GM15510 (cell line): ENCODE measurements around the gene PCDH9.

Experiments used
- POLR2A ChIP-seq: IDR thresholded peaks from 3 replicates; pipeline ENCODE4 v1.6.1; 2011; ENCODE audit warnings: borderline replicate concordance; ENCODE audit not compliant: insufficient read length; ENCODE audit errors: extremely low read depth

Gene PCDH9

DNA sequence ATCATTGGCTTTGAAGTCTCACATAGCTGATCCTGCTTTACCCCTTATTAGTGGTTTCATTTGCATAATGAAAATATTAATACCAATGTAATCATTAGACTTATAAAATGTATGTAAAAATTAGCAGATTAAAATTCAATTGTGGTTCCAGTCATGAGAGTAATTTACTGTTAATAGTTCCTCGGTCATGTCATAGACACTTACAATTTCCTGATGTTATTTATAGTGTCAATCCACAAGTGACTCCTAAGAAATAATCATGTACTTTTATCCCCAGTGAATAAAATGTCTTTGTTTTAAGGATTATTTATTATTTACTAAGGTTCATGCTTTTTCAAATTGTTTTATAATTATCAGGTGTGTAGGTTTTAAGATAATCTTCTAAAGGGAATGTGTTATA is 138.5 kb downstream of the PCDH9 start:
- no peak for TF ChIP-seq POLR2A

DNA sequence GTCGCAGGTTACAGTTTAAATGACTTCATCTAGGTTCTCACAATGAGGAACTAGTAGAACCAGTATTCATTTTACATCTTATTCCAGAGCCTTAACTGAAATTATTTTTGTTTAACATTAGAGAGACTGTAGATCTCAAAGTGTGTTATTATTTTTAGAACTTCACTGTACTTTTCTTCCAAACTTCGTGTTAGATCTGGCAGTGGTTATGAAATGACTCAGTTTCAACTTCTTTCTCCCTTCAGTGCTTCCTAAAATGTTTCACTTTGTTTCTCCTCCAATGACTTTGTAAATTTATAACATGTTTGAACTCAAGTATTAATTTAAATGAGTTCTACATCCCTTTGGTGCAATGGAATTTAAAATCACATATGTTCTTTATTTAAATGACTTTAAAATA is 139.3 kb downstream of the PCDH9 start:
- no peak for TF ChIP-seq POLR2A

DNA sequence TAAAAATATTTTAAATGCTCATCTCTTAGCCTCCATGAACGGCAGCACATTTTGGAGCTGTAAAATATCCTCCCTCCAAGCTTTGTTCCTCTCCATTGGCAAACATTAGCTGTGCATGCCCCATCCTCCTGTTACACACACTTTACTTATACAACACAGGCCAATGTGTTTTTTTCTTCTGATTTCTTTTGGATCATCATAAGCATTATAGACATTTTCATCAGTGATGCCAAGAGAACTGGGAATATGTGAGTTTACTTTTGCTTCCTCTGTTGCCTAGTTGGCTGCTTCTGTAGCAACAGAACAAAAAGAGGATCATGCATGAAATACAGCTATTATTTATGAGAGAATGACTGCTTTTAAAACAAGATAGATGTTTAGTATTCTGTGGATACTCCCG is 142.6 kb downstream of the PCDH9 start:
- TF ChIP-seq POLR2A: no peak

DNA sequence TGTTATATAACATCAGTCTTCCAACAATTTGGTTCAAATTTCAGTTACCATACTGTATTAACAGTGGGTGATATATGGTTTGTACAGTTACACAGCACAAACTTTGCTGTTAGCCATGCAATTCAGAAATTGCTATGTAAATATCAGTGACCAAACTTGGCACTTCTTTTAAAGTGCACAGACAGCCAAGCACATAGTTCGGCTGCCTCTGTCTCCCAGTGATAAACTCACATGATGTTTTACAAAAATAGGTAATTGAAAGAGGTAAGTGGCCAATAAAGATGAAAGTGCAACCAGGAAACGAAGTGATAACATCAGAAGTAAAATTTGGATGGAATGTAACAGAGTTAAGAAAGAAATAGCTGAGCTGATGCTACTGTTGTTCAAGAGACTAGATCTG is 143.9 kb downstream of the PCDH9 start:
- TF ChIP-seq POLR2A: no peak

DNA sequence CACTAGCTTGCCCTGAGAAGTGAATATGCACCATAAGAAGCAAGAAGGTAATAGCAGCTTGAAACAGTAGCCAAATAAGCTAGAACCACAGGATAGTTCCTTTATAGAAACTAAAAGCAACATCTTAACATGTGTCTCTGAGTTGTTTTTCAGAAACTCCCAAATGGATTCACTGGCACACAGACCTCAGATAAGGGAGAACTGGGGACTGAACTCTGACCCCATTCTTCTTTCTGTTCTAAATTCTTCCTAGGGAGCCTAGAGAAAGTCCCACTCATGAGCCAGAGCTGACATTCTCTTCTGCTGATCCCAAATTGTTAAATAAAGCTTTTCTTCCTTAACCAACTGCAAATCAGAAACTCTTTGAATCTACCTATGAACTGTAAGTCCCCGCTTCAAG is 146.1 kb downstream of the PCDH9 start:
- no peak for TF ChIP-seq POLR2A

DNA sequence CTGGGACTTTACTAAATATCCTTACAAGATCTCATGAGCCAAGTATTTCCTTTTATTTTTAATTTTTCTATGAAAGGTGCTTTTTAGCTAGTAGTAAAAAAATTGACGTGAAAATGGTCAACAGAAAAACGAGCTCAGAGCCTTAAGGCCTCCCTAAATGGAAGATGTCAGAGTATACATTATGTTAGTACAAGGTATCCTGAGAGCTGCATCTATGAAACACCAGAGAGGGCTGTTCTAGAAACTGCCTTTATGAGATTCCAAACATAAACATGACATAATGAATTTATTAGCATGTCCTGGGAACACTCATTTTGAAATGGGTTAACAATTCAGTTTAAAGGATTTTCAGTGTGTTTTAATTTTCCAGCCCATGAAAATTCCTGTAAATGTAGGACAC is 146.6 kb downstream of the PCDH9 start:
- TF ChIP-seq POLR2A: no peak

DNA sequence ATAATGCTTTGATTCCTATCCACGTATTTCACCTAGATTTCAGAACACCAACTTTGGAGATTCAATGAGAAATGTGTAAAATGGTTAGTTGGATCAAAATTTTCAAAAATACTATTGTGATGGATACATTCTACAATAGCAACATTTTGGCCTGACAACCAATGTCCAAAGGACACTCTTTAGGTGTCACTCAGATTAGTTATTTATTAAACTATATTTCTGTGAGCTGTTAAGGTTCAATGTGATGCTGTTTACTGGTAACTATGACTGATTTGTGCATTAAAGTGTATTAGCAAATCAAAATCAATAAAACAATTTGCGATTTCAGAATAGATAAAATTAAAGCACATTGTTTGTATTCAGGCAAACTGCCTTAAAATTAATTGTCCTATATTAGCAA is 149.8 kb downstream of the PCDH9 start:
- no peak for TF ChIP-seq POLR2A

DNA sequence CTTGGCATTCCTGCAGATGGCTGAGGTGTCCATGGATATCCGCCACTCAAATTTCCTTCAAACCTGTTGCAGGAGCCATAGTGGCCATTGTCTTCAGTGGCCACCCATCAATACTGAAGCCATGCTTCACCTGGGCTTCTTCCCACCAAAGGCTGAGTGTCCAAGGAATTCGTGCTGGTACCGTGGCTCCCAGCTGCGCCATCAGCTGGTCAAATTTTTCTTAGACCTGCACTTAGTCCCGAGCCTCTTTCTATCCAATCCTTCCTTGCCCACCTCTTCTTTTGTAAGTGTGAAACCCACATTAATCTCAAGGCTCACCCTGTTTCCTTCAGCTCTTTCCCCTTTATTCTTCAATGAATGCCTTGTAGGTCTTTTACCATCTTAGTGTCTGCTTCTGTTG is 152.1 kb downstream of the PCDH9 start:
- no peak for TF ChIP-seq POLR2A

DNA sequence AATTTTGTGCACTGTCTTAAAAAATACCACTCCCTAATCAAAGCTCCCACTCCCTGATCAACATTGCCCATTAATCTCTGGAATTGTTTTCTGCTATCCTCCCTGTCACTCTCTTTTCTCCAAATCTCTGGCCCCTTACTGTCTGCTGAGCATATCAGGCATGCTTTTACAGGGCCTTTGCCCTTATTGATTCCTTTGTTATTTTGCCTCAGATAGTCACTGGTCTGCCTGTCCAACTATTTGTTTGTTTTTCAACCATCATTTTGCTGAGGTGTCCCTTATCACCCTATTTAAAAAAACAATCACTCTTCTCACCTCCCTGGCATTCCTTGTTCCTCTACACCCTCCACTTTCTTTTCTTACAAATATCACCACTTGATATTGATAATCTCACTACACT is 153.0 kb downstream of the PCDH9 start:
- TF ChIP-seq POLR2A: no peak

DNA sequence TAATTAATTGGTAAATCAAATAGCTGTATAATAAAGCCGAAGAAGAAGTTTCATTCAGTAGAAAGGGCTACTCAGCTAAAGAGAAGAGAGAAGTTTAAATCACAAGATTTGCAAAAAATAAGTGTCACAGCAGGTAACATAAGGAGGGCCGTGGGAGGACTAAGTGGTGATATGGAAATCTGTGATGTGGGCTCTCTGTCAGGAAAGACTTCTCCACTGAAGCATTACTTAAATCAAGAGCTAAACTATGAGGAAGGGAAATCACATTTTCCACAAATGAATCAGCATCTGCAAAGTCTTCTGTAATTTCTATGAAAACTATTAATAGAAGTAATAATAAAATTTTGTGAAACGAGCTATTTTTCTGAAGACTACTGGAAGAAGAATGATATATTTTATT is 153.8 kb downstream of the PCDH9 start:
- TF ChIP-seq POLR2A: no peak

DNA sequence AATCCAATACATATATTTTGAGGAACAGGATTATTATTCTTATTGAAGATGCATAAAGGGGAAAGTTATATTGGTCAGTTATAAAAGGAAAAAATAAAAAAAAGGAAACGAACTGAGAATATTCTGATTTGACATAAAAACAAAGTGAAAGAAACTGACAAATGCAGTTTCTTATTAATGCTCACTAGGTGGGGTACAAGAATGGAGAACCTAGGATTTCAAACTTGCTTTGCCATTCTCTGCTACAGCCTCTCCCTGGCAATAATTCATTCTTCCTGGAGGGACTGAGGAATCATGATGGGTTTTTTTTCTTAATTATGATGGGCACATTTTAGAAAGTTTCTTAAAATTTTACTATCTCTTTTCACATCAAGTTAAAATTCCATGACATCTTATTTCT is 154.9 kb downstream of the PCDH9 start:
- TF ChIP-seq POLR2A: no peak

DNA sequence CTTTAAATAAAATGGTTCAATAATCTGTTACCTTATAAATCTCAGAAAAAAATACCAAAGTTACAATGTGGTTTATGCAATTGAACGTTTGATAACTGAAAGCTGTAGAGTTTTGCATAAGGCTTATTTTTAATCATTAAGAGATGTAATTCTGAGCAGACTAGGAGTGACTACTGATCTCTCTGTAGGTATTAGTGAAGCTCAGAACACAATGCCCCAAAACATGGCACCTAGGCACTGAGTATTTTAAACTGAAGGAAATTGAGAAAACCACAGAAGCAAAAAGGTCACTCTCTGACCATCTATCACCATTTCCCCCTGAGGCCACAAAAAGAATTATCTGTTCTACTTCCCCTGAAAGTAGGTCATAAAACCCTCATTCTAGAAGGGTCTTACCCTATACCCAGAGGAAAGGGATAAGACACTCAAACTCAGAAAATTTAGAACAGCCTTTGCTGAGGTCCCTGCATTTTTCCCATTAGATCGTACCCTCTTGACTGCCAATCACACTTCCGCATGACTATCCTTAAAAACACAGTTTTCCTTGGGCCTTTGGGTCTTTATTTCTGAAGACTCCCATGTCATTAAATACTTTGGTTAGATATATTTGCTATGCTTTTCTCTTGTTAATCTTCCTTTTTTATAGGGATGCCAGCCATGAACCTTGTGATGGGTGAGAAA is 158.1 kb downstream of the PCDH9 start:
- TF ChIP-seq POLR2A: no peak

DNA sequence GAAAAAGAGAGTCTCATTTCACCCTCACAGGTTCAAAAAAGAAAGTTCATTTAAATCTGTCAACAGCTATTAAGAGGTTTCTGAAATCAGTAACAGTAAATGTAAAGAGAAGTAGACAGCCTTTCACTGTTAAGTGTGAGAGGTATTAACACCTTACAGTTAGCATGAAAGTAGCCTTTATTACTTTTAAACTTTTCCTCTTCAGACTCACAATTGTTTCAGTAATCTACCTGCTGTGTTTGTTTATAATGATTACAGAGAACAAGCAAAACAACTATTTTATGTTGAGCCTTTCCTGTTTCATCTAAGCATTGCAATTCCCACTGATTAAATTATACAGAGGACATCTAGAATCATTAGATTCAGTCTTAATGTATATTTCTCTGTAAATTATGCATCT is 159.8 kb downstream of the PCDH9 start:
- no peak for TF ChIP-seq POLR2A

DNA sequence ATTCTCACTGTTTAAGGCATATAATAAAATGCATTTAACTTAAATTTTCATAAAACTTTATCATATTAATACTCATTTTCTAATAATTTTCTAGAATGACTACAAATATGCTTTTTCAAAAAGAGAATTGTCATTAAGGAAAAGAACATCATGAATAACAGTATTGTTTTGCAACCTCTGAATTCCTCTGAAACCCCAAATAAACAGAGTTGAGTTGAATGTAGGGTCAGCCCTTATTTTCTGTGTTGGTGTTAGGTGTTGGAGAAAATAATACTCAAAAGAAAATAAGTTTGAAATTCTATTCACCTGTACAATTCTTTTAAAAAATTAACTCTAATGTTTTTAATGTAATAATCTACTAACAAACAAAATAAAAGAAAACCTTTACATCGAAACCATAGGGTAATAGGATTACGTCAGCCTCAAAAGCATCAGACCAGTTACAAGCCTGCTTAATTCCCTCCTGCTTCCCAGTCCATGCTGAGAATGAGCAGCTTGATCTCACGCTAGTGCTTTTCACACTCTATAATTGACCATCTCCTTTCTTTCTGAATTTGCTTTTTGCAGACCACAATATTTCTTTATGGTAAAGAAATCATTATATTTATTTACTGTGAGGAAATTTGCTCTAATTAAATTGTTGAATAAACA is 160.9 kb downstream of the PCDH9 start:
- no peak for TF ChIP-seq POLR2A

DNA sequence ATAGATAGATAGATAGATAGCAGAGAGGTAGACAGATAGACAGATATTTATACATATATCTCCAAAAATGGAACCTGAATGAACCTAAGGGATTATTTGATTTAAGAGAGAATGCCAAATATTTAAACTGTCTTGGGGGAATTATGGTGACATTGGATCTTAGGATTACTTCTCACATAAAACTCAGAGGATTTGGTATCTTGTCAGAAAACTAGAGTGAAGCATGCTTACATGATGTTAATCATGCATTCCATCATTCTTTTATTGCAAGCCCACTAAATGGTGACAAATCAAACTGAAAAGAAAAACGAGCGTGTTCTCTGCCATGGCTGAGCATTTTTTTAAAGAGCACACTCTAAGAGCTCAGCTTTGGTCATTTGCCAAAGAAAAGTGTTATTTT is 165.2 kb downstream of the PCDH9 start:
- TF ChIP-seq POLR2A: no peak

DNA sequence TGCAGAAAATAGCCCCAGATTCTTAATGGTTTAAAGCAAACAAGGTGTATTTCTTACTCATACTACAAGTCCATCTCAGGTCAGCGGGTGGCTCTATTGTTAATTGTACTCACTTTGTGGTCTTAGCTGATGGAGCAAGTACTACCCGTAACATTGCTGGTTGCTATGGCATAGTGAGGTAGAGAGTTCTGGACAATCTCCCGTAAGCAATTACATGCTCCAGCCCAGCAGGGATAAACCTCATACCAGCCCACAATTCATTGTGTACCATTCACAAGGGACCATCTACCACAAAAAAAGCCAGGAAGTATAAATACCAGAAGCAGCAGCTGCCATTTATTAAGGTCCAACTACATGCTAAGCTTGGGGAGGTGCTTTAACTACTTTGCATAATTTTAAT is 167.1 kb downstream of the PCDH9 start:
- no peak for TF ChIP-seq POLR2A
